Fibroblast of the conjunctiva (primary cell): Measurements from ENCODE around the gene FOXP1.

ENCODE experiments used
- DNase-seq: peaks from one replicate; pipeline ENCODE4 v3.0.0-alpha.2; 2010; ENCODE audit warnings: low read depth

Gene FOXP1

GRCh38 chr3:71372241-71372768, 211.2 kb downstream of the FOXP1 start:
- no peak for DNase-seq

- DNase-seq = no peak
These were observed 212.2 kb downstream of the FOXP1 start for GRCh38 chr3:71371282-71371681.

GRCh38 chr3:71370467-71370866, 213.1 kb downstream of the FOXP1 start:
- DNase-seq = no peak

GRCh38 chr3:71369701-71370391, 213.7 kb downstream of the FOXP1 start:
- peak; percentile 67 for DNase-seq

GRCh38 chr3:71366988-71367604, 216.4 kb downstream of the FOXP1 start:
- DNase-seq = no peak

- DNase-seq = no peak
These were observed 222.1 kb downstream of the FOXP1 start for GRCh38 chr3:71361334-71361890.

- no peak for DNase-seq
These were observed 222.8 kb downstream of the FOXP1 start for GRCh38 chr3:71360764-71361163.

GRCh38 chr3:71360180-71360579, 223.3 kb downstream of the FOXP1 start:
- no peak for DNase-seq

- no peak for DNase-seq
These were observed 225.3 kb downstream of the FOXP1 start for GRCh38 chr3:71358243-71358642.

GRCh38 chr3:71356265-71356664, 227.3 kb downstream of the FOXP1 start:
- no peak for DNase-seq

- DNase-seq = no peak
These were observed 227.7 kb downstream of the FOXP1 start for GRCh38 chr3:71355862-71356261.

GRCh38 chr3:71355037-71355436, 228.5 kb downstream of the FOXP1 start:
- no peak for DNase-seq

GRCh38 chr3:71351403-71352149, 232.0 kb downstream of the FOXP1 start:
- no peak for DNase-seq

GRCh38 chr3:71350998-71351397, 232.5 kb downstream of the FOXP1 start:
- no peak for DNase-seq

GRCh38 chr3:71348831-71349230, 234.7 kb downstream of the FOXP1 start:
- no peak for DNase-seq

GRCh38 chr3:71348001-71348632, 235.4 kb downstream of the FOXP1 start:
- no peak for DNase-seq

GRCh38 chr3:71346061-71346460, 237.5 kb downstream of the FOXP1 start:
- peak; percentile 13 for DNase-seq

- peak; percentile 55 for DNase-seq
These were observed 238.0 kb downstream of the FOXP1 start for GRCh38 chr3:71345429-71346040.

GRCh38 chr3:71341721-71342120, 241.8 kb downstream of the FOXP1 start:
- peak; percentile 26 for DNase-seq

- DNase-seq = no peak
These were observed 244.5 kb downstream of the FOXP1 start for GRCh38 chr3:71339049-71339448.

GRCh38 chr3:71332813-71333212, 250.7 kb downstream of the FOXP1 start:
- DNase-seq = no peak

GRCh38 chr3:71330909-71331308, 252.6 kb downstream of the FOXP1 start:
- no peak for DNase-seq
